ENCODE data around the gene DPYD.

The DPYD gene

DNA sequence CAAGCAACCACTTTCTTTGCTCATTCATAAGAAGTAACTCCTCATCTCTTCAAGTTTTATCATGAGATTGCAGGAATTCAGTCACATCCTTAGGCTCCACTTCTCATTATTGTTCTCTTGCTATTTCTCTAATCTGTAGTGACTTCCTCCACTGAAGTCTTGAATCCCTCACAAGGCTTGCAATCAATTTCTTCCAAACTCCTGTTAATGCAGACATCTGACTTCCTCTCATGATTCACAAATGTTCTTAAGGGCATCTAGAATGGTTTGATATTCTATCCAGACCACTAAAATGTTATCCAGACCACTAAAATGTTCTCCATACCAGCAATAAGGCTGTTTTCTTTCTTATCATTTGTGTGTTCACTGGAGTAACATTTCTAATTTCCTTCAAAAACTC, 528.1 kb downstream of the DPYD start:
- H3K27me3 ChIP-seq (replicated peaks; ENCODE audit: control insufficient read depth, insufficient read depth, low read length): no peaks in the 10 kb centered on the region
- TF ChIP-seq, protein P1, sequence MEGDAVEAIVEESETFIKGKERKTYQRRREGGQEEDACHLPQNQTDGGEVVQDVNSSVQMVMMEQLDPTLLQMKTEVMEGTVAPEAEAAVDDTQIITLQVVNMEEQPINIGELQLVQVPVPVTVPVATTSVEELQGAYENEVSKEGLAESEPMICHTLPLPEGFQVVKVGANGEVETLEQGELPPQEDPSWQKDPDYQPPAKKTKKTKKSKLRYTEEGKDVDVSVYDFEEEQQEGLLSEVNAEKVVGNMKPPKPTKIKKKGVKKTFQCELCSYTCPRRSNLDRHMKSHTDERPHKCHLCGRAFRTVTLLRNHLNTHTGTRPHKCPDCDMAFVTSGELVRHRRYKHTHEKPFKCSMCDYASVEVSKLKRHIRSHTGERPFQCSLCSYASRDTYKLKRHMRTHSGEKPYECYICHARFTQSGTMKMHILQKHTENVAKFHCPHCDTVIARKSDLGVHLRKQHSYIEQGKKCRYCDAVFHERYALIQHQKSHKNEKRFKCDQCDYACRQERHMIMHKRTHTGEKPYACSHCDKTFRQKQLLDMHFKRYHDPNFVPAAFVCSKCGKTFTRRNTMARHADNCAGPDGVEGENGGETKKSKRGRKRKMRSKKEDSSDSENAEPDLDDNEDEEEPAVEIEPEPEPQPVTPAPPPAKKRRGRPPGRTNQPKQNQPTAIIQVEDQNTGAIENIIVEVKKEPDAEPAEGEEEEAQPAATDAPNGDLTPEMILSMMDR (IDR thresholded peaks at IDR 0.05; ENCODE audit: insufficient read depth, low read length, poor library complexity, severe bottlenecking): no peak

DNA sequence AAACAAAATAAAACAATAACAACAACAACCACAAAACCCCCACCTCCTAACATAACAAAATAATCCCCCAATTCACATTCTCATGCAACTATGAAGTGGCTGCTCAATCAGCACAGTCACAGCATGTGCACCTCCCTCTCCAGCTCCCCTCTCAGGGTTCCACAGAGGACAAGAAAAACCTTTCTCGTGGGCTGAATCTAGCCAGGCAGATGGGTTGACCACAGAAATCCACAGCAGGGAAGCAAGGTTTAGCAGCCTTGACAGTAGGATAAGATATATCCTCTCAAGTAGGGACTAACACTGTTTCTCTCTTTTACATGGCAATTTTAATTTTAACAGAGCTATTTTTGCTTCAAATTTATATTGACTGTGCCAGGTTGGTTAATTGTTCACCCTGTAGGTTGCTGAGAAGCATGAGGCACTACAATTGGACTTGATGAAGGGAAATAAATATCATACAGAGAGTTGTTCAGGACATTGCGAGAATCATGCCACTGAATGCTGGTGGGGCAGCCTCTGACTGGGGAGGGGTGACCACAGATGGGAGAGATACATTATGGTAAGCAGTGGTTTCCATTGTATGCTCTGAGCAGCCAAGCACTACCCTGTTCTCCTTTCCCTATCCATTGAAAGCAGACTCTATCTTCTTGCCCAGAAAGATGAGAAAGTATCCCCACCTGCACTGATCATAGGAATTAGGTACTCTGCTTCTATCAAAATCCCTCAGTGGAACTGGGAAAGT, 535.1 kb downstream of the DPYD start:
- no peak overlapping the region for H3K4me3 ChIP-seq (replicated peaks; ENCODE audit: low read depth, low read length)
- TF ChIP-seq, protein P1 (IDR thresholded peaks at IDR 0.05; ENCODE audit: insufficient read depth, low read length, poor library complexity, severe bottlenecking): no peak
- no peaks in the 10 kb centered on the region for H3K27me3 ChIP-seq (replicated peaks; ENCODE audit: control insufficient read depth, insufficient read depth, low read length)
- DNase-seq (ENCODE audit: extremely low read depth, insufficient read length): no peak
- H3K36me3 ChIP-seq (ENCODE audit: control insufficient read depth, insufficient read depth, low read length): no peaks in the 10 kb centered on the region

More for the DNA sequence above, 528.1 kb downstream of the DPYD start:
- no peaks in the 10 kb centered on the region for H3K36me3 ChIP-seq (ENCODE audit: control insufficient read depth, insufficient read depth, low read length)
- no peak overlapping the region for H3K4me3 ChIP-seq (replicated peaks; ENCODE audit: low read depth, low read length)
- no peak for DNase-seq (ENCODE audit: extremely low read depth, insufficient read length)

DNA sequence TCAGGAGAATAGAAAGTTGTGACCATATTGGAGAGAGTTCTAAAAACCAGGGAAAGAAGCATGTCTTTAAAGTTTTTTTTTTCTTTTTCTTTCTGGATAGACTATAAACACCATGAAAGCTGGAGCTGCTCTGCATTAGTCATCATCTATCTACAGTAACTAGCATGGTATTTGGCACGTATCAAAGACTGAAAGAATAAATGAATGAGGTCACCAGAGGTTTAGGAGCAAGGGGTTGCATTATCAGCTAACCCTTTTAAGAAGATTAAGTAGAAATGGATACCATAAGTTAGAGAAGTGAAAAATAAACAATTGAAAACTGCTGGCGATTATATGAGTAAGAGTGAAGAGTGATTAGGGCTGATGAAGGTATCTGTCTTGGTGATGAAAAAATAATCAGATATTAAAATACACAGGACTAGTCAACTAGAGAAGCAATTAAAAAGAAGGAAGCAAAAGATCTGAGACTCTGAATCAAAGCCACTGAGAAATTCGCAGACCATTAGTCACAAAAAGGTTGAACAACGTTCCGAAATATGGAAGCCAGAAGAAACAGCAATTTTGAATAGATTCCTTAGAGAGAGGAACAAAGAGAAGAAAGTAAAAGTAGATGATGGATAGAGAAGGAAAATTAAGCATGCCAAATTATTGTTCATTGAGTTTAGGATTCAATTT, 536.4 kb downstream of the DPYD start:
- Histone ChIP-seq H3K36me3 (ENCODE audit: control insufficient read depth, insufficient read depth, low read length) (no peaks in the 10 kb centered on the region), H3K4me3 (replicated peaks; ENCODE audit: low read depth, low read length) (no peak overlapping the region), H3K27me3 (replicated peaks; ENCODE audit: control insufficient read depth, insufficient read depth, low read length) (no peaks in the 10 kb centered on the region)
- DNase-seq (ENCODE audit: extremely low read depth, insufficient read length): no peak
- TF ChIP-seq, protein P1 (IDR thresholded peaks at IDR 0.05; ENCODE audit: insufficient read depth, low read length, poor library complexity, severe bottlenecking): no peak

DNA sequence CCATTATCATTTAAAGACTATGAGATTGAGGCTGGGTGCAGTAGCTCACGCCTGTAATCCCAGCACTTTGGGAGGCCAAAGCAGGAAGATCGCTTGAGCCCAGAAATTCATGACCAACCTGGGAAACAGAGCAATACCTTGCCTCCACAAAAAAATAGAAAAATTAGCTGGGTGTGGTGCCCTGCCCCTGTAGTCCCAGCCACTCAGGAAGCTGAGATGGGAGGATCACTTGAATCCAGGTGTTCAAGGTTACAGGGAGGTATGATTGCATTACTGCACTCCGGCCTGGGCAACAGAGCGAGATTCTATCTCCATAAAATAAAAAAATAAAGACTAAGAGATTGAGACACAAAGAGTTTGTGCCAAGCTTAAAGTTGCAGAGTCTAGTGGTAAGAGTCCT, 537.0 kb downstream of the DPYD start:
- no peaks in the 10 kb centered on the region for H3K36me3 ChIP-seq (ENCODE audit: control insufficient read depth, insufficient read depth, low read length)
- TF ChIP-seq, protein P1 (IDR thresholded peaks at IDR 0.05; ENCODE audit: insufficient read depth, low read length, poor library complexity, severe bottlenecking): no peak
- H3K27me3 ChIP-seq (replicated peaks; ENCODE audit: control insufficient read depth, insufficient read depth, low read length): no peaks in the 10 kb centered on the region
- DNase-seq (ENCODE audit: extremely low read depth, insufficient read length): no peak
- H3K4me3 ChIP-seq (replicated peaks; ENCODE audit: low read depth, low read length): no peak overlapping the region

DNA sequence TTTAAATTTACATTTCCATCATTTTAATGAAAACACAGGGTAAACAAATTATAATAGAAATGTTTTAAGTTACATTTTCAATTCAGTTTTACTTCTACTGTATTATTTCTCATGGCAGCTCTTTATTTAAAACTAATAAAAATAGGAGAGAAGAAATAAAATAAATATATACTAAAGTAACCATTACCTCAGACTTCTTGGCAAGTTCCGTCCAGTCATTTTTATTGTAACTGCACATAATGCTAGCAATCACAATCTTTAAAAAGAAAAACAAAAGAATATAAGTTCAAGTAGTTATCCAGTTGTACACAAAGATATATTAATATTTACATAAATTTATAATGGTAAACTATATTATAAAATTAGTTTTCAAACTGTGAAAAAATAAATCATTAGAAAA, 538.6 kb downstream of the DPYD start:
- DNase-seq (ENCODE audit: extremely low read depth, insufficient read length): no peak
- Histone ChIP-seq H3K36me3 (ENCODE audit: control insufficient read depth, insufficient read depth, low read length) (no peaks in the 10 kb centered on the region), H3K27me3 (replicated peaks; ENCODE audit: control insufficient read depth, insufficient read depth, low read length) (no peaks in the 10 kb centered on the region), H3K4me3 (replicated peaks; ENCODE audit: low read depth, low read length) (no peak overlapping the region)
- TF ChIP-seq, protein P1 (IDR thresholded peaks at IDR 0.05; ENCODE audit: insufficient read depth, low read length, poor library complexity, severe bottlenecking): no peak
